ENCODE data around the gene NKAIN1. TPM values are rescaled to one million over a fixed set of nuclear protein-coding genes. Genes with fewer than 3 reads are reported as not detected.
"Not testable (repeated sequence)": the region's sequence is repeated elsewhere in the genome, so short reads cannot be mapped to it uniquely, and the experiment has no call there.

NKAIN1 gene
- total RNA-seq, 3 donors from 2014 or later (not counting 1 experiment from before 2014, with no cell fraction given): not detected

DNA sequence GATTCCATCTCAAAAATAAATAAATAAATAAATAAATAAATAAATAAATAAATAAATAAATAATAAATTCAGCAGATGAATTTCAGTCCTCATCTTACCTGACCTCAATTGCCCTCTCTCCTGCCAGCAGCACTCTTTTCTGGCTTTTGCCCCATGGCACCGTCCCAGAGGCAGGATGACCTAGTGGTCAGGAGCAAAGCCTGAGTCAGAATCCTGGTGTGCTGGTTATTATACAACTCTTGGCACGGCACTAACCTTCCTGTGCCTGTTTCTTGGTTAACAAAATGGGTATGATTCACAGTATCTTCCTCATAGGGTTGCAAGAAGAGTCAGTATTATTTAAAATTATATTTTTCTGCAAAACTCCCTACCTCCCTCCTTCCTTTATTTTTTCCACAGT, 43.0 kb downstream of the NKAIN1 start:
- no peaks in the 10 kb centered on the region for H3K27me3 Mint-ChIP-seq (ENCODE audit: low read depth in 2 of 2)
- no peak overlapping the region for H3K27ac ChIP-seq (ENCODE audit: low read length)
- ATAC-seq: no peak
- H3K4me1 ChIP-seq (ENCODE audit: control insufficient read depth, insufficient read depth, low read length): no peaks in the 10 kb centered on the region
- no peaks in the 10 kb centered on the region for H3K9me3 Mint-ChIP-seq
- no peaks in the 10 kb centered on the region for H3K4me1 Mint-ChIP-seq
- DNase-seq: no peak
- no peak overlapping the region for H3K4me3 ChIP-seq (ENCODE audit: low read length)
- 85% methylated on average over 2 of the region's 2 CpGs for WGBS (ENCODE audit: insufficient coverage)
- no peaks in the 10 kb centered on the region for H3K36me3 ChIP-seq (ENCODE audit: control insufficient read depth, insufficient read depth, low read length)
- H3K27me3 ChIP-seq (ENCODE audit: control insufficient read depth, insufficient read depth, low read length): no peaks in the 10 kb centered on the region
- no peak overlapping the region for H3K27ac Mint-ChIP-seq
- no peaks in the 10 kb centered on the region for H3K36me3 Mint-ChIP-seq
- no peaks in the 10 kb centered on the region for H3K9me3 ChIP-seq (ENCODE audit: control insufficient read depth, insufficient read depth, low read length)
- H3K4me3 Mint-ChIP-seq: no peak overlapping the region
- intact Hi-C loops (cut with micrococcal nuclease): no loop called here
- TF ChIP-seq, protein P1, sequence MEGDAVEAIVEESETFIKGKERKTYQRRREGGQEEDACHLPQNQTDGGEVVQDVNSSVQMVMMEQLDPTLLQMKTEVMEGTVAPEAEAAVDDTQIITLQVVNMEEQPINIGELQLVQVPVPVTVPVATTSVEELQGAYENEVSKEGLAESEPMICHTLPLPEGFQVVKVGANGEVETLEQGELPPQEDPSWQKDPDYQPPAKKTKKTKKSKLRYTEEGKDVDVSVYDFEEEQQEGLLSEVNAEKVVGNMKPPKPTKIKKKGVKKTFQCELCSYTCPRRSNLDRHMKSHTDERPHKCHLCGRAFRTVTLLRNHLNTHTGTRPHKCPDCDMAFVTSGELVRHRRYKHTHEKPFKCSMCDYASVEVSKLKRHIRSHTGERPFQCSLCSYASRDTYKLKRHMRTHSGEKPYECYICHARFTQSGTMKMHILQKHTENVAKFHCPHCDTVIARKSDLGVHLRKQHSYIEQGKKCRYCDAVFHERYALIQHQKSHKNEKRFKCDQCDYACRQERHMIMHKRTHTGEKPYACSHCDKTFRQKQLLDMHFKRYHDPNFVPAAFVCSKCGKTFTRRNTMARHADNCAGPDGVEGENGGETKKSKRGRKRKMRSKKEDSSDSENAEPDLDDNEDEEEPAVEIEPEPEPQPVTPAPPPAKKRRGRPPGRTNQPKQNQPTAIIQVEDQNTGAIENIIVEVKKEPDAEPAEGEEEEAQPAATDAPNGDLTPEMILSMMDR (IDR thresholded peaks at IDR 0.05): no peak

DNA sequence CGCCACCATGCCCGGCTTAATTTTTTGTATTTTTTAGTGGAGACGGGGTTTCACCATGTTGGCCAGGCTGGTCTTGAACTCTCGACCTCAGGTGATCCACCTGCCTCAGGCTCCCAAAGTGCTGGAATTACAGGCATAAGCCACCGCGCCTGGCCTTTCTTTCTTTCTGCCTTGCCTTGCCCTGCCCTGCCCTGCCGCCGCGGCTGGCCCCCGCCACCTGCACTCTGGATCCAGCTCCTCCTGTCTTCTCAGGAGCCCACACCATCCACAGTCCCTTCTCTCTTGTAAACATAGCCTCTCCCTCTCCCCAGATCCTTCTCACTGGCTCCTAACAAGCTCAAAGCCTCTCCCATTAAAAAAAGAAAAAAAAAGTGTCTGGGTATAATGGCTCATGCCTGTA, 44.4 kb downstream of the NKAIN1 start:
- DNase-seq; H3K9me3 Mint-ChIP-seq; H3K27me3 Mint-ChIP-seq (ENCODE audit: low read depth in 2 of 2); H3K27ac Mint-ChIP-seq; H3K4me3 ChIP-seq (ENCODE audit: low read length); H3K27me3 ChIP-seq (ENCODE audit: control insufficient read depth, insufficient read depth, low read length); H3K4me1 ChIP-seq (ENCODE audit: control insufficient read depth, insufficient read depth, low read length); H3K36me3 Mint-ChIP-seq; H3K9me3 ChIP-seq (ENCODE audit: control insufficient read depth, insufficient read depth, low read length); intact Hi-C loops (cut with micrococcal nuclease); H3K27ac ChIP-seq (ENCODE audit: low read length); H3K4me1 Mint-ChIP-seq; H3K4me3 Mint-ChIP-seq; ATAC-seq; H3K36me3 ChIP-seq (ENCODE audit: control insufficient read depth, insufficient read depth, low read length): not testable (repeated sequence)
- WGBS (ENCODE audit: insufficient coverage): 89% methylated on average over 10 of the region's 10 CpGs

DNA sequence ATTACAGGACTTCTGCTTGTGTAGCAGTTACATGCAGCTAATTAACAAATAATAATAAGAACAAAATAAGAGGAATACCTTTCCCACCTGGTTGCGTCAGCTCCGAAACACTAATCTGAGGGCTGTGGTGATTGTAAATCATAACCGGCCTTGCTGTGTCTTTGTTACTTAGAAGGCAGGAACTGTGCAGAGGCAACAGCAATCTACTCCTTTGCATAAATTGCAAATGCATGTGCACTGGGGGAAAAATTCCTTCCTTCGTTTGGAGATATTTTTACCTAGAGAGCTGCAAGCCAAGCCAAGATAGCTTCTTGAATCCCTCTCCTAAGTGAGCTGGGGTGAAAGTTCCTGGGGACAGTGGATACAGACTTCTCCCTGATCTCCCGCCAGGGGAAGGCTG, 46.0 kb downstream of the NKAIN1 start:
- TF ChIP-seq, protein P1 (IDR thresholded peaks at IDR 0.05): no peak
- H3K36me3 Mint-ChIP-seq: no peaks in the 10 kb centered on the region
- intact Hi-C loops (cut with micrococcal nuclease): no loop called here
- H3K9me3 Mint-ChIP-seq: no peaks in the 10 kb centered on the region
- ATAC-seq (no peak), DNase-seq (no peak)
- Histone ChIP-seq H3K27me3 (ENCODE audit: control insufficient read depth, insufficient read depth, low read length) (no peaks in the 10 kb centered on the region), H3K4me3 (ENCODE audit: low read length) (no peak overlapping the region), H3K27ac (ENCODE audit: low read length) (no peak overlapping the region), H3K9me3 (ENCODE audit: control insufficient read depth, insufficient read depth, low read length) (no peaks in the 10 kb centered on the region), H3K4me1 (ENCODE audit: control insufficient read depth, insufficient read depth, low read length) (no peaks in the 10 kb centered on the region), H3K36me3 (ENCODE audit: control insufficient read depth, insufficient read depth, low read length) (no peaks in the 10 kb centered on the region)
- 93% methylated on average over 4 of the region's 5 CpGs for WGBS (ENCODE audit: insufficient coverage)
- H3K4me3 Mint-ChIP-seq: no peak overlapping the region
- H3K27ac Mint-ChIP-seq: no peak overlapping the region
- no peaks in the 10 kb centered on the region for H3K4me1 Mint-ChIP-seq
- peaks cover 0 to 3% of the 10 kb centered on the region in 2 donors for H3K27me3 Mint-ChIP-seq (ENCODE audit: low read depth in 2 of 2)

DNA sequence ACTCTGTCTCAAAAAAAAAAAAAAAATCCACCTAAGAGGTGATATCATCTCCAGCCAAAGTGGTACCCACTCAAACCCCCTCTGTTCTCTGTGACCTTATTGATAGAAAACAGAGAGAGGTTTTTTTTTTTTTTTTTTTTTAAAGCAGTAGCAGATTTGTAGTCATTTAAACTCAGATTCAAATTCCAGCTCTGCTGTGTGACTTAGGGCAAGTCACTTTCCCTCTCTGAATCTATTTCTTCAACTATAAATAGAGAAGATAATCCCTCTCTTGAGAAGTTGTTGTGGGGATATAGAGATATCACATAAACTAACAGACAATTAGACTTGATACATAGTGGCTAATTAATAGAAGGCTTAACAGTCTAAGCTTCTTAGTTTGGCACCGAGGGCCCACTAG, 48.4 kb downstream of the NKAIN1 start:
- Histone ChIP-seq H3K36me3 (ENCODE audit: control insufficient read depth, insufficient read depth, low read length) (no peaks in the 10 kb centered on the region), H3K4me3 (ENCODE audit: low read length) (no peak overlapping the region), H3K27ac (ENCODE audit: low read length) (no peak overlapping the region), H3K4me1 (ENCODE audit: control insufficient read depth, insufficient read depth, low read length) (no peaks in the 10 kb centered on the region), H3K9me3 (ENCODE audit: control insufficient read depth, insufficient read depth, low read length) (no peaks in the 10 kb centered on the region), H3K27me3 (ENCODE audit: control insufficient read depth, insufficient read depth, low read length) (no peaks in the 10 kb centered on the region)
- DNase-seq (no peak), ATAC-seq (no peak)
- H3K4me1 Mint-ChIP-seq: no peaks in the 10 kb centered on the region
- TF ChIP-seq, protein P1 (IDR thresholded peaks at IDR 0.05): no peak
- H3K27me3 Mint-ChIP-seq (ENCODE audit: low read depth in 2 of 2): peaks cover 8 to 9% of the 10 kb centered on the region in 2 donors
- no peak overlapping the region for H3K4me3 Mint-ChIP-seq
- intact Hi-C loops (cut with micrococcal nuclease): no loop called here
- WGBS (ENCODE audit: insufficient coverage): 100% methylated on average over 1 of the region's 1 CpG
- H3K27ac Mint-ChIP-seq: no peak overlapping the region
- H3K36me3 Mint-ChIP-seq: no peaks in the 10 kb centered on the region
- no peaks in the 10 kb centered on the region for H3K9me3 Mint-ChIP-seq
